GM21529 (cell line): ENCODE measurements around the gene PDE6A.

Experiments used
- ATAC-seq: cut with Tn5 transposase; IDR thresholded peaks from one replicate; pipeline ENCODE4 v1.9.1; 2021; ENCODE audit not compliant: unreplicated experiment

Gene PDE6A

GRCh38 chr5:149944666-149945065 lies at the start of gene PDE6A:
TSS of gene PDE6A (minus strand) at chr5:149944793. CDS start at chr5:149944673, 120 bp downstream.
- ATAC-seq = no peak

DNA sequence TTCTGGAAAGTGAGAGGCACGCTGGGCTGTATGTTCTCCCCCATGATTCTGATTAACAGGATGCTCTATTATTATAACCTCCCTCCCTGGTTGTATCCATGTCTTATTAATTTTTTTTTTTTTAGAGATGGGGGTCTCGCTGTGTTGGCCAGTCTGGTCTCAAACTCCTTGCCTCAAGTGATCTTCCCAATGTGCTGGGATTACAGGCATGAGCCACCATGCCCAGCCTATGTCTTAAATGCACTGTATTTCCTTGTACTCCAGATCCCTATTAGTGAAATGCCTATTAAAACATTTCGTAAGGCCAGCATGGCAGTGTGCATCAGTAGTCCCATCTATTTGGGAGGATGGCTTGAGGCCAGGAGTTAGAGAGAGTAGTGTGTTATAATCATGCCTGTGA lies 48.9 kb upstream of the PDE6A start:
- no peak for ATAC-seq

- peak; percentile 87 for ATAC-seq
Measured at GRCh38 chr5:149990518-149991376, 46.2 kb upstream of the PDE6A start.

- ATAC-seq = no peak
Measured at GRCh38 chr5:149988126-149988525, 43.5 kb upstream of the PDE6A start.

- no peak for ATAC-seq
Measured at GRCh38 chr5:149982505-149982904, 37.9 kb upstream of the PDE6A start.

GRCh38 chr5:149981206-149981605 lies 36.6 kb upstream of the PDE6A start:
- ATAC-seq = no peak

DNA sequence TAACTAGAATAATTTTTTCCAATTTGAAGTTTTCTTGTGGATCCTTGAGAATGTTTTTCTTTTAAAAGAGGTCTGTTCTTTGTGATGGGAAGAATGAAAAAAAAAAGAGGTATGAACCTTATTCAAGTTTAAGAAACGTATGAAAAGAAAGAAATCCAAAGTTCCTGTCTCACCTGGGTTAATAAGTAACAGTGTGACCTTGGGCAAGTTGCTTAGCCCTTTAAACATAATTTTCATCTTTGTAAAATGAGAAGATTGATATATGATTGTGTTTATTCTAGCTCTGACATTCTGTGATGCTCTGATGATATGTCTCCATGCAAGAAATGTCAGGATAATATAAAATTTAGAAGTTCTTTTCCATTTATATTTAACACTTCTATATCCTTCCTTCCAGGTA lies 35.3 kb upstream of the PDE6A start:
- ATAC-seq = no peak

DNA sequence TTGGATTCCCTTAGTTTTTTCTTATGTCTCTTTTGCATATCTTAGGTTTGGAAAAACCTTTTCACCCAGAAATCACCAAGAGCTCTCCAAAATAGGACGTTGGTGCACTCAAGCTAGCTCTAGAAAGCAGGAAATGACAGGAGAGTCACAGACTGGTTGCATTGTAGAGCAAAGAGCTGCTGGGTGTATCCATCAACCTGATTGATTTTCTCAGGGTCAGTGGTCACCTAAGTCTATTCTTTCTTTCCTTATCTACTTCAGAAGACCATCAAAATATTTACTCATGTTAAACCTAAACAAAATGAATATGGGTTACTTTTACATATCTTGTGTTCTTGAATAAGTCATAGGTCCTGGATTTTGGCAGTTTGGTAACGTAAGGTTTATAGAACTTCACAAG lies 30.8 kb upstream of the PDE6A start:
- ATAC-seq = no peak

DNA sequence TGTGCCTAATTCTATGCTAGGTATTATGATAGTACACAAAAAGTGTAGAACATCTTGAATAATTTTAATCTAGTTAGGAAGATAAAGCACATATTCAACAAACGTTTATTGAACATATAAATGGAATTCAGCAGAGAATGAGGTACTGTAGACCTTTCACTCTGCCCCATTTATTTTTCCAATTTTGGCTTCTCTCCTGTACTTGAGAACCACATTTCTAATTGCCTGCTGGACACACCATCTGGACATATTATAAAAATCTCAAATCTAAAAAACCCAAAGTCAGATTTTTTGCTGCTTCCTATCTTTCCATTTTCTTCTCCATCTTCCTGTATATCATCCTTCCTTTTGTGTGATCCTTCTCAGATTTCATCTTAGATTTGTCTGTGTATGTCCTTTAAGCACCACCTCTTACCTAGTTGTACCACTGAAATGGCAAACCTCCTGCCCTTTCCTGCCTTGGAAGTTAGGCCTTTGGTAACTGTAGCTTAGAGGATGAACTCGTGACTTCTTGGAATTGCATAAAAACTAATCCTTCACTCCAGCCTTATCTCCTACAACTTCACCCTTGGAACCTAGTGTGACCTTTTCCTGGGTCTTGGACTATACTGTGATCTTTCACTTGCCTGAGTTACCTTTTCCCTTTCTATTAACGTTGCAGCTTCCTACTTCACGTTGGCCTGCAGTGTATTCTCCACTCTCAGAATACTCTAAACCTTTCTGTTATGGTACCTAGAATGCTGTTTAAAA lies 24.8 kb upstream of the PDE6A start:
- ATAC-seq = no peak

- ATAC-seq = no peak
Measured at GRCh38 chr5:149966946-149967345, 22.4 kb upstream of the PDE6A start.

DNA sequence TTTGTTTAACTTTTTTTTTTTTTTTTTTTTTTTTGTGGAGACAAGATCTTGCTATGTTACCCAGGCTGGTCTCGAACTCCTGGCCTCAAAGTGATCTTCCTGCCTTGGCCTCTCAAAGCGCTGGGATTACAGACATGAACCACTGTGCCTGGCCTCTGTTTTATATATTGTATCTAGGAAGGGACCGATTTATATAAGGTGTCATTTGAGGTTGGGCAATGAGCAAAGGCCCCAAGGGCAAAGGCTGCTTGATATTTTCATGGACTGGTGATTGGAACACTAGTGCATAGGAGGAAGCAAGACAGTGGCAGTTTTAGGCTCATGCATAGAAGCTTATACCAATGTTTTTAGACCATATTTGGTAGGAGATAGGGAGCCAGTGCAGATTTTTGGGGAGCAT lies 19.1 kb upstream of the PDE6A start:
- ATAC-seq = no peak

DNA sequence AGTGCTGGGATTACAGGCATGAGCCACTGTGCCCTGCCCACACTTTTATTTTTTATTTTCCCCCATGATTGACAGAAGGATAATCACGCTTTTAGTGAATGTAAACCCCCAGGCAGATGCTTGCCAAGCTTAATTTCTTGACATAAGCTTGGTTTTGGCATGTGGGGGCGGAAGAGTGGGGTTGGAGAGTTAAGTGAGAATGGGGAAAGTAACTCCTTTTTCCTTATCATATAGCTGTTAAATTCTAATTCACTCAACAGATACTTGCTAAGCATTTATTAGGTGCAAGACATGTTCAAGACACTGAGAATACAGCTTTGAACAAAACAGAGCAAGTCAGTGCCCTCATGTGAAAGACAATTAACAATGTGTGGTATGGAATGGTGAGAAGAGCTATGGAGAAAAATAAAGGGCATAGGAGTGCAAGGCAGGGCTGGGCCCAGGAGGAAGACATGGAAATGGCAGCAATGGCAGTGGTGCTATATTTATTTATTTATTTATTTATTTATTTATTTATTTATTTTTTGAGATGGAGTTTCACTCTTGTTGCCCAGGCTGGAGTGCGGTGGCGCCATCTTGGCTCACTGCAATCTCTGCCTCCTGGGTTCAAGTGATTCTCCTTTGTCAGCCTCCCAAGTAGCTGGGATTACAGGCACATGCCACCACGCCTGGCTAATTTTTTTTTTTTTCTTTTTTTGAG lies 18.2 kb upstream of the PDE6A start:
- no peak for ATAC-seq

DNA sequence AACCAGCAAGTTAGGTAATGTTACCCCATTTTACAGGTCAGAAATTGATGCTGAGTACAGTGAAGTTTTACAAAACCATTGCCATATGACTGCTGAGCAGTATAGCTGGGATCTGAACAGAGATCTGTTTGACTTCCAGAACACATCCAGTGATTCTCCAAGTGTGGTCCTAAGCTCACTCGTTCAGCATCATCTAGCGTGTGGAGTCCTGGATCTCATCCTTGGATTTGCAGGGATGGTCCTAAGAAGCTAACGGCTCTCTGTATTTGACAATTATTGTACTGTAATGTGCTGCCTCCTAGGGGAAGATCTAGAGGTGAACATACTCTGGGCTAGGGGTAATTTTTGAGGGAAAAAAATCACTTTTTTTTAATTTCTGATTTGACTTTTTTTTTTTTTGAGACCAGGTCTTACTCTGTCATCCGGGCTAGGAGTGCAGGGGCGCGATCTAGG lies 17.4 kb upstream of the PDE6A start:
- ATAC-seq = no peak

DNA sequence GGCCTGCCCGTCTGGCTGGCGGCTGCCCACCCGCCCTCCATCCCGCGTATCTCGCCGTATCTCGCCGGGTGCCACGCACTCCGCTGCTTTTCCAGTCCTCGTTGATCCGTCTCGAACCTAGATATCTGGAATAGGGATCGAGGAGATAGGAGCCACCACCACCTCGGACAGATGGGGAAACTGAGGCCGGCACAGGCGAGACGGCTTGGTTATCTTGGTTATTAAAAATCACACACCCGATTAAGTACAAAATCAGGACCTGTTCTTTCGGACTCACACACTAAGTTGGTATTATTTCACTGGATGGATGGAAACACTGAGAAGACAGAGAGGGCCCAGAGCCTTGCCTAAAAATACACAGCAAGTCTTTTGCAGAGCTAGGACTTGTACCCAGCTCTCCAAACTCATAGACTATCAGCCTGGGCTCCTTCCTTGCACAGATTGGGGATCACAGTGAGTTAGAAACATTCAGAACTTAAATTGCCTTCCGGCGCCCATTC lies 16.6 kb upstream of the PDE6A start:
- no peak for ATAC-seq

DNA sequence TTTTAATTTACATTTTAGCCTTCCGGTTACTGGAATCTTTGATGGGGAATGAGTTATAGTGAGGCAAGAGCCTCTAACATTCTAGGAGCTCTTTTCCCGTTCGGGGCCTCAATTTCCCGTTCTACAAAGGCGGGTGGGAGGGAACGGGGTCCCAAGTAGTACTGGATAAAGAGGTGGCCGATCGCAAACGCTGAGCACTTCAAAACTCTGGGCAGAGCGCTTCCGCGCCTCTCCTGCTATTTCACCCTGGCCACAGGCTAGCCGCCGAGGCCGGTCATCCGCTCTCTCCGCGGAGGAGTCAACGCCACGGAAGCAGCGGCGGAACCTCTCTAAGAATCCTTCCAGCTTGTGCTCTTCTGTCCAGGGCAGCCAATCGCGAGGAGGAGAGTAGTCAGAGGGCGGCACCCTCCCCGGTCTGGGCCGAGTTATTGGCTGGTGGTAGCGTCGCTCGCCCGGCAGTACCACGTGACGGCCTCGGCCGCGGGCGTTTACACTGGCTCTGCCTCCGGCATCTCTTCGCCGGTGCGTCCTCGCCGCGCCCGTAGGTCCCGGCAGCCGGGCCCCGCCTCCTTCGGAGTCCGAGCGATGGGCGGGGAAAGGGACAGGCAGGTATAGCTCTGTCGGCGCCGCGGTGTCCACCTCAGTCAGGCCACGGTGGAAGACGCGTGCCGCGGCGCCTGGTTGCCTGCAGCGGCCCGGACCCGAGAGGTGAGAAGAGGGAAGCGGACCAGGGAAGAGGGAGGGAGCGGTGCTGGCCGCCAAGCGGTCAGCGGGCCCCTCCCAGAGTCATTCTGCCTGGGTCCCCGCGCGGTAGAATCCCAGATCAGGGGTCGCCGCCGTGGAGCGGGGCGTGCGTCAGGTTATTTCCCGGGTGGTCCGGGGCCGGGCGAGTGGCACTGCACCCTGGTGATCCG lies 15.9 kb upstream of the PDE6A start, which contains the start of gene SLC26A2:
SLC26A2 (plus strand) TSS at position 487 of the 914 bp plus-strand sequence. CDS start 16,895 bp downstream, outside the sequence.
- peak; percentile 97 for ATAC-seq

DNA sequence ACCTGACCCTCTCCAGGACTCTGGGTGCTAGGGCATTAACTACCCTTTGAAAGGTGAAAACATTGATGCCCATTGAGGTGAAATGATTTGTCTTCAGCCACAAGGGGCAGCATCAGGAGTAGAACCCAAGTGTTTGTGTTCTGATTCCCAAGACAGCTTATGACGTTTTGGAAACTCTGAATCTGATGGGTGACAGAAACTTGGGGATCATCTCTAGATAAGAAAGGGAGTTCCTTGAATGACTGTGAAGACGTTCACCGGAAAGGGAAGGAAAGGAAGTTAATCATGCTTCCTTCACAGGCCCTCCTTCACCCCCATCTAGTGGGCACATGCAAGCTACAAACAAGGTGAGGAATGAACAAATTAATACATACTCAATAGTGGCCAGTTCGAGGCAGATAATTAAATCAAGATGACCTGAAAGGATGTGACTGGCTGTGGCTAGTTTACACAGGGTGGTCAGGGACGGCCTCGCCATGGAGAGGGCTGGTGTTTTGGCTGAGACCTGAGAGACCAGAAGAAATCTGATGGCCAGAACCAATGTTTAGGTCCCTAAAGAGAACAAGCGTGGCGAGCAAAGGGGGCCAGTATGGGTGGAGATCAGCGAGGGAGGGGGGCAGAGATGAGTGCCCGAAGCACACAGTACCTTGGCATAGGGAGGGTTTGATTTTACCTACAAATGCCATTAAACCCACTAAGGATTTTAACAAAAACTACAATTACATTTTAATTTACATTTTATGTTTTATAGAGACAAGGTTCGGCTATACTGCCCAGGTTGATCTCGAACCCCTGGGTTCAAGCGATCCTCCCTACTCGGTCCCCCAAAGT lies 15.0 kb upstream of the PDE6A start:
- ATAC-seq = peak; percentile 21

GRCh38 chr5:149957855-149958254 lies 13.3 kb upstream of the PDE6A start:
- no peak for ATAC-seq

DNA sequence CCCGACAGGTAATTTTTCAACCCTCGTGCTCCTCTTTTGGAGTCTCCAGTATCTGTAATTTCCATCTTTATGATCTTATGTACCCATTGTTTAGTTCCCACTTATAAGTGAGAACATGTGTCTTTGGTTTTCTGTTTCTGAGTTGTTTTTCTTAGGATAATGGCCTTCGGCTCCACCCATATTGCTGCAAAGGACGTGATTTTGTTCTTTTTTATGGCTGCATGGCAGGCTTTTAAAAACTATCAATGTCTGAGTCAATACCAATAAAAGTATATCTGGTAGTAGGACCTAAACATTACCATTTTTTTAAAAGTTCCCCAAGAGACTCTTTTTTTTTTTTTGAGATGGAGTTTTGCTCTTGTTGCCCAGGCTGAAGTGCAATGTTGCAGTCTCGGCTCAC lies 12.1 kb upstream of the PDE6A start:
- ATAC-seq = no peak

DNA sequence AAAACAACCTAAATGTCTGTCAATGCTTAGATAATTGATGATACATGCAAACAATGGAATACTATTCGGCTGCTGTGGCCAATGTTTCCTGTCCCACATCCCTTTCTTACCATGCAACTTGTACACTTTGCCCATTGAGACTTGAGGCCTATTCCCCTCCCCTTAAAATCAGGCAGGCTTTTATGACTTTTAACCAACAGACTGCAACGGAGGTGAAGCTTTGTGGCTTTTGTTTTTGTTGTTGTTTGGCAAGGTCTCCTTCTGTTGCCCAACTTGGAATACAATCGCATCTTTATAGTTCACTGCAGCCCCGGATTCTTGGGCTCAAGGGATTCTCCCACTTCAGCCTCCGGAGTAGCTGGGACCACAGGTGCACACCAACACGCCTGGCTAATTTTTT lies 10.2 kb upstream of the PDE6A start:
- ATAC-seq = no peak
